GM12892 (cell line): ENCODE data around the gene NRXN3.

Experiments used
- POLR2AphosphoS5 ChIP-seq: IDR thresholded peaks from 2 replicates; pipeline ENCODE4 v1.6.1; 2011; ENCODE audit warnings: low read depth, low read length, control low read depth
- TAF1 ChIP-seq: IDR thresholded peaks from 2 replicates; pipeline ENCODE4 v1.6.1; 2011; ENCODE audit warnings: low read depth, mild to moderate bottlenecking, control low read depth, low read length, borderline replicate concordance

- TF ChIP-seq TAF1 (no peak), POLR2AphosphoS5 (no peak)
Observed at GRCh38 chr14:78184157-78184556, 14.0 kb downstream of the NRXN3 start.
